ENCODE data around the gene PKD2. TPM values are rescaled to one million over a fixed set of nuclear protein-coding genes. Genes with fewer than 3 reads are reported as not detected.

Gene PKD2
- total RNA-seq, 4 donors from 2014 or later, result 4.1 to 7.6 (median 6.2) TPM

GRCh38 chr4:88041626-88042025 is 34.2 kb downstream of the PKD2 start:
- intact Hi-C loops (cut with DNase I; ENCODE audit: low total_unique reads) (no loop called here), in situ Hi-C loops (cut with MboI; ENCODE audit: low sequenced_read_pairs in 4 of 4) (loop anchor here in 1 of 4 donors (25.0 kb wide), 1 partner anchor 471 kb away; the partner anchor contains the start of gene PYURF)
- no peak overlapping the region for H3K27ac ChIP-seq
- DNase-seq (no peak), ATAC-seq (no peak)
- H3K4me3 ChIP-seq, result no peak overlapping the region
- H3K9me3 ChIP-seq, result no peaks in the 10 kb centered on the region
- TF ChIP-seq POLR2A (IDR thresholded peaks at IDR 0.05) (no peak), CTCF (IDR thresholded peaks at IDR 0.05 in 4 of 5, conservative IDR thresholded peaks at IDR 0.05 in 1 of 5) (no peak)
- peaks cover 5 to 66% of the 10 kb centered on the region in 2 donors for H3K36me3 ChIP-seq
- no peaks in the 10 kb centered on the region for H3K4me1 ChIP-seq
- no peaks in the 10 kb centered on the region for H3K27me3 ChIP-seq

GRCh38 chr4:88043001-88043400 is 35.6 kb downstream of the PKD2 start:
- Histone ChIP-seq H3K27ac (peak overlapping the region in 1 of 4 donors; percentile 17), H3K27me3 (no peaks in the 10 kb centered on the region), H3K9me3 (no peaks in the 10 kb centered on the region), H3K4me1 (no peaks in the 10 kb centered on the region), H3K4me3 (no peak overlapping the region), H3K36me3 (peaks cover 5 to 63% of the 10 kb centered on the region in 2 donors)
- DNase-seq (no peak), ATAC-seq (no peak)
- intact Hi-C loops (cut with DNase I; ENCODE audit: low total_unique reads), result no loop called here
- TF ChIP-seq POLR2A (IDR thresholded peaks at IDR 0.05), result no peak
- TF ChIP-seq CTCF (IDR thresholded peaks at IDR 0.05 in 4 of 5, conservative IDR thresholded peaks at IDR 0.05 in 1 of 5), result no peak
- in situ Hi-C loops (cut with MboI; ENCODE audit: low sequenced_read_pairs in 4 of 4), result loop anchor here in 1 of 4 donors (25.0 kb wide), 1 partner anchor 469 kb away; the partner anchor contains the start of gene PYURF

GRCh38 chr4:88043586-88044340 is 36.3 kb downstream of the PKD2 start:
- in situ Hi-C loops (cut with MboI; ENCODE audit: low sequenced_read_pairs in 4 of 4), result loop anchor here in 1 of 4 donors (25.0 kb wide), 1 partner anchor 469 kb away; the partner anchor contains the start of gene PYURF
- Histone ChIP-seq H3K9me3 (no peaks in the 10 kb centered on the region), H3K36me3 (peaks cover 5 to 55% of the 10 kb centered on the region in 2 donors), H3K4me3 (no peak overlapping the region), H3K27ac (no peak overlapping the region), H3K4me1 (no peaks in the 10 kb centered on the region), H3K27me3 (no peaks in the 10 kb centered on the region)
- ATAC-seq, result no peak
- DNase-seq, result no peak
- intact Hi-C loops (cut with DNase I; ENCODE audit: low total_unique reads), result no loop called here
- no peak for TF ChIP-seq CTCF (IDR thresholded peaks at IDR 0.05 in 4 of 5, conservative IDR thresholded peaks at IDR 0.05 in 1 of 5)
- no peak for TF ChIP-seq POLR2A (IDR thresholded peaks at IDR 0.05)

GRCh38 chr4:88045021-88045420 is 37.6 kb downstream of the PKD2 start:
- no peaks in the 10 kb centered on the region for H3K4me1 ChIP-seq
- DNase-seq (no peak), ATAC-seq (no peak)
- in situ Hi-C loops (cut with MboI; ENCODE audit: low sequenced_read_pairs in 4 of 4) (loop anchor here in 1 of 4 donors (25.0 kb wide), 1 partner anchor 467 kb away; the partner anchor contains the start of gene PYURF), intact Hi-C loops (cut with DNase I; ENCODE audit: low total_unique reads) (no loop called here)
- no peak overlapping the region for H3K4me3 ChIP-seq
- no peaks in the 10 kb centered on the region for H3K27me3 ChIP-seq
- no peaks in the 10 kb centered on the region for H3K9me3 ChIP-seq
- H3K27ac ChIP-seq, result no peak overlapping the region
- H3K36me3 ChIP-seq, result peaks cover 3 to 43% of the 10 kb centered on the region in 2 donors
- TF ChIP-seq CTCF (IDR thresholded peaks at IDR 0.05 in 4 of 5, conservative IDR thresholded peaks at IDR 0.05 in 1 of 5) (no peak), POLR2A (IDR thresholded peaks at IDR 0.05) (no peak)

All from gastrocnemius medialis (tissue), 4 donors.